Measurements from ENCODE around the gene DNAJC7.

DNAJC7 gene

GRCh38 chr17:41975099-41976083 is 41.8 kb downstream of the DNAJC7 start:
- no peak for DNase-seq (ENCODE audit: low spot score)

DNA sequence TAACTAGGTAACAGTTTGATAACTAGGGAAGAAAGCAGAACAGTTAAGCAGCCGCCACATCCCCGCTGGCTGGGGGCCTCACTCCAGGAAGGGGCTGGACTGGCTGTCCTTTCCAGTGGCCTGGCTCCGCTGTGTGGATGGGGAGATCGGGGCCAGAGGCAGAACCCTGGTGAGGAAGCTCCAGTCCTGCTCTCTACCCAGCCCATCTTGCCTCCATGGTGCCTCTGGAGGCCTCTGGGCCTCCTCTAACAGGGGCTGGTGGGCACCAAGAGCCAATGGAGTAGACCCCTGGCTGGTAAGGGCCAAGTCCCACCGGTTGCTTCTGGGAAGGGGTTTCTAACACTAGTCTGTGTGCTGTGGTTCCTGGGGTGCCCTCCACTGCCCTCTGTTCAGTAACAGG is 42.6 kb downstream of the DNAJC7 start:
- DNase-seq (ENCODE audit: low spot score): no peak

- no peak for DNase-seq (ENCODE audit: low spot score)
Measured at GRCh38 chr17:41974031-41974430, 43.2 kb downstream of the DNAJC7 start.

GRCh38 chr17:41973408-41973811 is 43.8 kb downstream of the DNAJC7 start:
- DNase-seq (ENCODE audit: low spot score): no peak

DNA sequence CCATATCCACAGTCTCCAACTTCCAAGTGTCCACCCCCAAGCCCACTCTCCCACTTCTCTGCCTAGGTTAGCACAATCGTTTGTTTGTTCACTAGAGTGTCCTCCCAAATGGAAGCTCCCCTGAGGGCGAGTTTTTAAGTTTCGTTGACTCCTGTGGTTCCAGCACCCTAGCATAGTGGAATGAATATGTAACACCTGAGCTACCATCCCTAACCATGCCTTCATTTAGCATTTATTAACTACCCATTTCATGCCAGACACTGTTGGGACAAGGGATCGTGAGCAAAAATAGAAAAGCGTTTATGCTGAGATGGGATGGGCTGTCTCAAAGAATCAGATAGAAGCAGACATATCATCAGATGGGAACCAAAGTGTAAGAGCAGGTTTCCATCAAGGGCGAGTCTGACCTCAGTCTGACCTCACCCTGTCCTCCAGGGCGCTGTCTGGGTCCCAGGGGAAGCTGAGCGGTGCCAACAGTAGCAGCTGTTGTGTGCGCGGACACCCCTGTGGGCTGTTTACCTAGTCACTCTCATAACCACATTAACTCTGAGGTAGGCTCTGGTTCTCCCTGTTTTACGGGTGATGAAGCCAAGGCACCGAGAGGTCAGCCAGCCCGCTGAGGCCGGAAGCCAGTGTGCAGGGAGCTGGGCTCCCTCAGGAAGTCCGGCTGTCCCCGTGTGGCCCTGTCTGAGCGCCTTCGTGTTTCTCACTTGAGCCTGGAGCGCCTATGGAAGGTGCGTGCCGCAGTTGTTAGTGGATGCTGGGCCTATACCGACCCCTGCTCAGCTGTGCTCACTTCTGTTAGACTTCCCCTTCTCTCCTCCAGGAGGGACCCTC is 44.5 kb downstream of the DNAJC7 start:
- DNase-seq (ENCODE audit: low spot score): no peak

- no peak for DNase-seq (ENCODE audit: low spot score)
Measured at GRCh38 chr17:41971721-41972523, 45.3 kb downstream of the DNAJC7 start.

DNA sequence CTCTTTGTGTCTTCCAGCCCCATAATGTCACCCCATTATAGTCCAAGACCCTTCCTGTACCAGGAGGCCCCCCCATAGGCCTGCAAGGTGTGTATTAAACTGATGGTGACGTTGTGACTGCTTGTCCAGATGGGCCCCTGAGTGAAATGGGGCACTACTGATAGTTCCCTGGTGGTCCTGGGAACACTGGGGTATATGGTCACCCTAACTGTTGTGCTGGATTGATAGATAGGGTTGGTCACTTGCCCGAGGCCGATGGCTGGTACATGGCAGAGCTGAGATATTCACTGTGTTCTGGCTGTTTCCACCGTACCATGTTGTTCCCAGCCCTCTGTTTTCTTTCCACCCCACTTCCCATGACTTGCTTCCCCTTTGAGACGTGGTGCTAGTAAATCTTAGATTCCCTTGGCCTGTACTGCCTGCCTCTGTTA is 46.3 kb downstream of the DNAJC7 start:
- DNase-seq (ENCODE audit: low spot score): no peak

DNA sequence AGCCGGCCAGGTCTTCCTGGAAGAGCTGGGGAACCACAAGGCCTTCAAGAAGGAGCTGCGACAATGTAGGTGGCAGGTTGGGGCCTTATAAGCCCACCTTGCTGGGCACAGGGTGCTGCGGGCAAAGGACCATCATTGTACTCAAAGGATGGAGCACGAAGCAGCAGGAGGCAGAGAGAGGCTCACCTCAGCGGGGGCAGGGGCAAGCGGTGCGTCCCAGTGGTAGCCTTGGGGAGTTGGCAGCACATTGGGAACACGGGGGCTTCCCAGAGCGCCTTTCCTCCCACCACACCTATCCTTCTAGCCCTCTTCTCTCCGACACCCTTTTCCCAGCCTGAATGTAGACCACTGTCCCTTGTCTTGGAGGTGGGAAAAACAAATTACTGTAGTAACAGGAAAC is 48.6 kb downstream of the DNAJC7 start:
- no peak for DNase-seq (ENCODE audit: low spot score)

GRCh38 chr17:41967921-41968578 is 49.2 kb downstream of the DNAJC7 start:
- no peak for DNase-seq (ENCODE audit: low spot score)

GRCh38 chr17:41967141-41967920 is 49.9 kb downstream of the DNAJC7 start:
- DNase-seq (ENCODE audit: low spot score): no peak

- peak; percentile 94 for DNase-seq (ENCODE audit: low spot score)
Measured at GRCh38 chr17:41966463-41967140, 50.6 kb downstream of the DNAJC7 start, which contains the start of gene CNP. Gene CNP (plus strand): TSS chr17:41966795. CDS start chr17:41966885, 90 bp downstream.

- no peak for DNase-seq (ENCODE audit: low spot score)
Measured at GRCh38 chr17:41965694-41966462, 51.4 kb downstream of the DNAJC7 start.

GRCh38 chr17:41962768-41963434 is 54.3 kb downstream of the DNAJC7 start:
- peak; percentile 86 for DNase-seq (ENCODE audit: low spot score)

DNA sequence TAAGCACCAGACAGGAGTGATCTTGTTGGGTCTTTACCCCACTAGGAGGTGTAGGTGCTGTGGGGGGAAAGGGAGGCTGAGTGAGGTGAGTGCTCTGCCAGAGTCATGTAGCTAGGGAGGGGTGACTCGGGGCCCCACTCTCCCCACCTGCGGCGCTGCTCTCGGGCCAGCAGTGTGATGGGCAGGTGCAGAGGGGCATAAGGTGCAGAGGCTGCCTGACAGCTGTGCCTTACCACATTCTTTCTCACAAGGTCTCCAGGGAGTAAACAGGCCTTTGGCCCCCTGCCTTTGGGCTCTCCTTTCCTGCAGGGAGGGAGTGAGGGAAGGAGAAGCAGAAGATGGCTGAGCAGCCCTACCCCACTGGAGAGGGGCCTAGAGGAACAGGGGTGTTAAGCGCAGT is 55.1 kb downstream of the DNAJC7 start:
- no peak for DNase-seq (ENCODE audit: low spot score)

DNA sequence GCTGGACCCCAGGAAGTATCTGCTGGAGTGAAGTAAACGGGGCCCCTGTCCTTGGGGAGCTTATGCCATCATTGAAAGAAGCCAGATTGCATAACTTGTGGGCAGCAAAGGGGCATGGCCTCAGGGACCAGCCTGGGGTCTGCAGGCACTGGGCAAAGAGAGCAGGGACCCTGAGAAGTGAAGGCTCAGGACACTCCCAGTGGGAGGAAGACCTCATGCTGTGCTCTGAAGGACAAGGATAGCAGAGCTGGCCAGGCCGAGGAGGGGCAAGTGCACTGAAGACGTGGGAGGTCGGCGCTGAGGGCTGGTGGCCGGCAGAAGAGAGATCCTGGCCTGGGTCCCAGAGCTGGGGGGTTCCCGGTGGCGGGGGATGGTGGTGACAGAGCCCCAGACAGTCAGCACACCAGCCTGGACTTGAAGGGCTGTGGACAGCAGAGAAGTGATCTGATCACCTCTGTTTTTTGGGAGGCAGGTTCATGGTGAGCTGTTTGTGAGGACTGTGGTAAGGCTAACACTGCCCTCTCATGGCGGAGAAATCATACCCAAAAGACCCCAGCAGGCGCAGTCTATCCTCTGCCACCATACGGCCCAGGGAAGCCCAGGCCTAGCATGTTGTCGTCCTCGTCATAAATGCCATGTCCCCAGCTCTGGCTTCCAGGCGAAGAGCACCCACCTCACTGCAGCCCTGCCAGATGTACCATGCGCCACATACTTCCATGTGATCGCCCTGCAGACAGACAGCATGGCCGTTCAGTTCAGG is 57.7 kb downstream of the DNAJC7 start:
- no peak for DNase-seq (ENCODE audit: low spot score)

DNA sequence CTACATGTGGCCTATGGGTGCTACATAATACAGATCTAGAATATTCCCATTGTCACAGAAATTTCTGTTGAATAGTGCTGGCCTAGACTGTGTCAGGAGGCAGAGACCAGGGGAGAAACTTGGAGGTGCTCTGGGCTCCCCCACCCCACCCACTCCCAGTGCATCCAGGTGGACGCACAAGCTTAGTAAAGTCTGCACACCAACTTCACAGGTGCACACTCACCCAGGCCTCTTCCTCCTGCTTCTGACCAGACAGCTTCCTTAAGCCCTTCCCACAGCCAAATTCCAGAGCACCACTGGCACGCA is 58.3 kb downstream of the DNAJC7 start:
- no peak for DNase-seq (ENCODE audit: low spot score)

DNA sequence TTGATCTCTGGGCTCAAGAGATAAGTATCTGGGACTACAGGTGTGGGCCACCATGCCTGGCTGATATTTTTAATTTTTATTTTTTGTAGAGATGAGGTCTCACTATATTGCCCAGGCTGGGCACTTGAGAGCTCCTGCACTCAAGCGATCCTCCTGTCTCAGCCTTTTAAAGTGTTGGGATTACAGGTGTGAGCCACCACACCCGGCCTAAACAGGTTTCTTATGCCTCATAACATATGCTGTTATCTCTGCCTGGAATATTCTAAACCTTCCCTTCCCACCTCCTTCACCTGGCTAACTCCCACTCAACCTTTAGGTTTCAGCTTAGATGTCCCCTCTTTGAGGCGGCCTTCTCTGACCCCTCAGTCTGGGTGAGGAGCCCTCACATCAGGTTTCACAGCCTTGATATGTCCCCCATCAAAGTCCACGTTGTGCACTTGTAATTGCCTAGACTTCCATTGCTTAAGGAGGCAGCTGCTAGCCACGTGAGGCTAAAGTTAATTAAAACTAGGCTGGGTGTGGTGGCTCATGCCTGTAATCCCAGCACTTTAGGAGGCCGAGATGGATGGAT is 59.3 kb downstream of the DNAJC7 start:
- no peak for DNase-seq (ENCODE audit: low spot score)
